ENCODE data around the gene LEF1.

DNA sequence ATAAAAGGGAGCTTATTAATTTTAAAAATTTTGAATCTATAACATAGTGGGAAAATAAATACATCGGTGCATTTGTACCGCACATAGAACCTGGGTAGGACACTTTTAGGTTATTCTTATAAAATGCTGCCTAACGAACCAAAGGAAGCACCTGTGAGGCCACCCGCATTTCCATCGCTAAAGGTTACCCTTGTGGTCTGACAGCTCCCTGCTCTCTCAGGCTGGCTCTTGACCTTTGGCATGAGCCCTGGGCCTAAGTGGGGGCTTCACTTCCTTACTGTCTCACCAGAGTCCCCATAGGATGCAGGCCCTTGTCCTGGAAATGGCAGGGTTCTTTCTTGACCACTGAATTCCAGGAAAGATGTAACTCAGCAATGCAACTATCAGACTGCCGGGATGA, 133.0 kb downstream of the LEF1 start:
- TF ChIP-seq, protein P1, sequence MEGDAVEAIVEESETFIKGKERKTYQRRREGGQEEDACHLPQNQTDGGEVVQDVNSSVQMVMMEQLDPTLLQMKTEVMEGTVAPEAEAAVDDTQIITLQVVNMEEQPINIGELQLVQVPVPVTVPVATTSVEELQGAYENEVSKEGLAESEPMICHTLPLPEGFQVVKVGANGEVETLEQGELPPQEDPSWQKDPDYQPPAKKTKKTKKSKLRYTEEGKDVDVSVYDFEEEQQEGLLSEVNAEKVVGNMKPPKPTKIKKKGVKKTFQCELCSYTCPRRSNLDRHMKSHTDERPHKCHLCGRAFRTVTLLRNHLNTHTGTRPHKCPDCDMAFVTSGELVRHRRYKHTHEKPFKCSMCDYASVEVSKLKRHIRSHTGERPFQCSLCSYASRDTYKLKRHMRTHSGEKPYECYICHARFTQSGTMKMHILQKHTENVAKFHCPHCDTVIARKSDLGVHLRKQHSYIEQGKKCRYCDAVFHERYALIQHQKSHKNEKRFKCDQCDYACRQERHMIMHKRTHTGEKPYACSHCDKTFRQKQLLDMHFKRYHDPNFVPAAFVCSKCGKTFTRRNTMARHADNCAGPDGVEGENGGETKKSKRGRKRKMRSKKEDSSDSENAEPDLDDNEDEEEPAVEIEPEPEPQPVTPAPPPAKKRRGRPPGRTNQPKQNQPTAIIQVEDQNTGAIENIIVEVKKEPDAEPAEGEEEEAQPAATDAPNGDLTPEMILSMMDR (optimal IDR thresholded peaks at IDR 0.05 in 1 of 3, IDR thresholded peaks at IDR 0.05 in 1 of 3, conservative IDR thresholded peaks at IDR 0.05 in 1 of 3; ENCODE audit: extremely low read depth in 1 of 3, insufficient read depth in 2 of 3, low read length in 3 of 3) = no peak
- no peak for TF ChIP-seq EZH2 (IDR thresholded peaks at IDR 0.05; ENCODE audit: low read length)
